ENCODE measurements around the gene ITGB4.

GRCh38 chr17:75719732-75720131 lies 1.5 kb upstream of the ITGB4 start:
- TF ChIP-seq TCF12 (IDR thresholded peaks at IDR 0.05): no peak
- no peak for TF ChIP-seq TCF12 (CRISPR knock-in tag; IDR thresholded peaks at IDR 0.05)
- no peak for TF ChIP-seq ATF6 (CRISPR knock-in tag; conservative IDR thresholded peaks at IDR 0.05)
